Nephron progenitor cell (in vitro differentiated cells): ENCODE data around the gene ADAP1.

Source experiments
- DNase-seq: peaks from one replicate; pipeline ENCODE4 v3.0.0; 2021
- H3K27ac Mint-ChIP-seq: 2 replicates; pipeline ENCODE4 v1.8.0; 2021; ENCODE audit warnings: mild to moderate bottlenecking, moderate library complexity, mixed read lengths
- H3K27me3 Mint-ChIP-seq: 2 replicates; pipeline ENCODE4 v1.8.0; 2021; ENCODE audit warnings: mild to moderate bottlenecking, low read depth, mixed read lengths; ENCODE audit not compliant: poor library complexity
- H3K36me3 Mint-ChIP-seq: 2 replicates; pipeline ENCODE4 v1.8.0; 2021; ENCODE audit warnings: low read depth, mixed read lengths
- H3K4me1 Mint-ChIP-seq: 2 replicates; pipeline ENCODE4 v1.8.0; 2021; ENCODE audit warnings: mixed read lengths
- H3K4me3 Mint-ChIP-seq: 2 replicates; pipeline ENCODE4 v1.8.0; 2021; ENCODE audit warnings: mild to moderate bottlenecking, moderate library complexity, mixed read lengths
- H3K9me3 Mint-ChIP-seq: 2 replicates; pipeline ENCODE4 v1.8.0; 2021; ENCODE audit warnings: mild to moderate bottlenecking, moderate library complexity, mixed read lengths
- TF ChIP-seq, protein P1 (sequence below): fragments of 200-600 bp; sonication (generic); IDR thresholded peaks from 2 replicates; pipeline ENCODE4 v1.5.0; 2021; ENCODE audit warnings: antibody characterized with exemption

Gene ADAP1

GRCh38 chr7:861222-861621 is 93.3 kb downstream of the ADAP1 start:
- TF ChIP-seq, protein P1, sequence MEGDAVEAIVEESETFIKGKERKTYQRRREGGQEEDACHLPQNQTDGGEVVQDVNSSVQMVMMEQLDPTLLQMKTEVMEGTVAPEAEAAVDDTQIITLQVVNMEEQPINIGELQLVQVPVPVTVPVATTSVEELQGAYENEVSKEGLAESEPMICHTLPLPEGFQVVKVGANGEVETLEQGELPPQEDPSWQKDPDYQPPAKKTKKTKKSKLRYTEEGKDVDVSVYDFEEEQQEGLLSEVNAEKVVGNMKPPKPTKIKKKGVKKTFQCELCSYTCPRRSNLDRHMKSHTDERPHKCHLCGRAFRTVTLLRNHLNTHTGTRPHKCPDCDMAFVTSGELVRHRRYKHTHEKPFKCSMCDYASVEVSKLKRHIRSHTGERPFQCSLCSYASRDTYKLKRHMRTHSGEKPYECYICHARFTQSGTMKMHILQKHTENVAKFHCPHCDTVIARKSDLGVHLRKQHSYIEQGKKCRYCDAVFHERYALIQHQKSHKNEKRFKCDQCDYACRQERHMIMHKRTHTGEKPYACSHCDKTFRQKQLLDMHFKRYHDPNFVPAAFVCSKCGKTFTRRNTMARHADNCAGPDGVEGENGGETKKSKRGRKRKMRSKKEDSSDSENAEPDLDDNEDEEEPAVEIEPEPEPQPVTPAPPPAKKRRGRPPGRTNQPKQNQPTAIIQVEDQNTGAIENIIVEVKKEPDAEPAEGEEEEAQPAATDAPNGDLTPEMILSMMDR: no peak
- no peaks in the 10 kb centered on the region for H3K27me3 Mint-ChIP-seq
- no peak for DNase-seq
- no peak overlapping the region for H3K4me3 Mint-ChIP-seq
- no peaks in the 10 kb centered on the region for H3K4me1 Mint-ChIP-seq
- H3K9me3 Mint-ChIP-seq: no peaks in the 10 kb centered on the region
- H3K36me3 Mint-ChIP-seq: peaks cover 79% of the 10 kb centered on the region
- H3K27ac Mint-ChIP-seq: peak overlapping the region; percentile 29

DNA sequence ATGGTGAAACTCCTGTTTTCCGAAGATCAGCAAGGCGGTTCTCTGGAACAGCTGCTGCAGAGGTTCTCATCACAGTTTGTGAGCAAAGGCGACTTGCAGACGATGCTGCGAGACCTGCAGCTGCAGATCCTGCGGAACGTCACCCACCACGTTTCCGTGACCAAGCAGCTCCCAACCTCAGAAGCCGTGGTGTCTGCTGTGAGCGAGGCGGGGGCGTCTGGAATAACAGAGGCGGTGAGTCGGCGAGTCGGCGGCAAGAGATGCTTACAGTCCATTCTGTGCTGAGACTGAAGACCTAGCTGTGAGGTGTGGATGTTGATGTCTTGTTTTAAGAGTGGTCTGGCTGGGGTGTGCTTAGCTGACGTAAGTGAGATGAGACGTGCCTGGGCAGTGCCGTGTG is 94.3 kb downstream of the ADAP1 start:
- H3K36me3 Mint-ChIP-seq: peaks cover 76% of the 10 kb centered on the region
- no peaks in the 10 kb centered on the region for H3K4me1 Mint-ChIP-seq
- H3K27ac Mint-ChIP-seq: peak overlapping the region; percentile 20
- TF ChIP-seq, protein P1: no peak
- DNase-seq: no peak
- no peaks in the 10 kb centered on the region for H3K9me3 Mint-ChIP-seq
- H3K27me3 Mint-ChIP-seq: no peaks in the 10 kb centered on the region
- H3K4me3 Mint-ChIP-seq: no peak overlapping the region

DNA sequence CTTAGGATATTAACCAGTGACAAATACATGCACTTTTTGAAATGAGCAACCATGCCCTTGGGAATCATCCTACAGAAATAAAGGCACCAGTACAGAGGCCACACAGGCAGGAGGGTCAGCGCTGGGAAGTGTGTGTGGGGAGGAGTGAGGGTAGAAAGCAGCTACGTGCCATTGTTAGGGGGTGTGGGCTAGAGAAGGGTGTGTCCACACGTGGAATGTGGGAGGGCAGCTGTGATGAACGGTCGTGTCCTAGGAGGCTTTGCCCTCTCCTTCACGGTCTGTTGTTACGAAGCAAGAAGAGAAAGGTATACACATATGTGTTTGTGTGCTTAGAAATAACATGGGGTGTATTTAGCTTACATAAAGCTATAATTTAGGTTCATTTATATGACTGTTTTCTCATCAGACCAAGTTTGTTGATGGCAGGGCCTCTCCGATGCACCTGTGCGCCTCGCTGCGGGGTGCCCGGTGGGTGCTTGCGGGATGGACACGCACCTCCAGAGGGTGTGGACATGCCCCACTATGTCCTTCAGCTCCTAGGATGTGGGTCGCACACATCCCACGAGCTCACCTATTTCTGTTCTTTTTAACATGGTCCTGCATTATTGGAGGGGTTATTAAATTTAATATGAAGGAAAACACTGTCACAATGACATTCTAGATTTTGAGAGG is 95.0 kb downstream of the ADAP1 start:
- H3K4me3 Mint-ChIP-seq: no peak overlapping the region
- TF ChIP-seq, protein P1: no peak
- no peaks in the 10 kb centered on the region for H3K4me1 Mint-ChIP-seq
- no peak for DNase-seq
- no peaks in the 10 kb centered on the region for H3K27me3 Mint-ChIP-seq
- no peak overlapping the region for H3K27ac Mint-ChIP-seq
- no peaks in the 10 kb centered on the region for H3K9me3 Mint-ChIP-seq
- H3K36me3 Mint-ChIP-seq: peaks cover 75% of the 10 kb centered on the region

- H3K27me3 Mint-ChIP-seq: no peaks in the 10 kb centered on the region
- no peak overlapping the region for H3K4me3 Mint-ChIP-seq
- H3K36me3 Mint-ChIP-seq: peaks cover 72% of the 10 kb centered on the region
- no peaks in the 10 kb centered on the region for H3K4me1 Mint-ChIP-seq
- TF ChIP-seq, protein P1: no peak
- no peak overlapping the region for H3K27ac Mint-ChIP-seq
- no peak for DNase-seq
- H3K9me3 Mint-ChIP-seq: no peaks in the 10 kb centered on the region
These were observed 96.8 kb downstream of the ADAP1 start for GRCh38 chr7:857661-858060.

- H3K27ac Mint-ChIP-seq: peak overlapping the region; percentile 31
- H3K4me1 Mint-ChIP-seq: no peaks in the 10 kb centered on the region
- no peak for DNase-seq
- no peak overlapping the region for H3K4me3 Mint-ChIP-seq
- peaks cover 71% of the 10 kb centered on the region for H3K36me3 Mint-ChIP-seq
- no peaks in the 10 kb centered on the region for H3K9me3 Mint-ChIP-seq
- no peaks in the 10 kb centered on the region for H3K27me3 Mint-ChIP-seq
- TF ChIP-seq, protein P1: no peak
These were observed 97.9 kb downstream of the ADAP1 start for GRCh38 chr7:856444-857095.
